ENCODE results near the gene LPCAT3.
A peak's percentile ranks its signal among the peaks of the same experiment; 100 is the strongest.
"Not testable (repeated sequence)": the region's sequence is repeated elsewhere in the genome, so short reads cannot be mapped to it uniquely, and the experiment has no call there.

Gene LPCAT3

GRCh38 chr12:7018350-7019042 lies at the start of gene LPCAT3:
TSS of gene LPCAT3 (minus strand) at chr12:7018476. CDS start at chr12:7018424, 52 bp downstream.
- peak; percentile 35 for DNase-seq

GRCh38 chr12:7067096-7067495 lies 48.8 kb upstream of the LPCAT3 start:
- no peak for DNase-seq

- DNase-seq: no peak
Observed at GRCh38 chr12:7066596-7066995, 48.3 kb upstream of the LPCAT3 start.

- no peak for DNase-seq
Observed at GRCh38 chr12:7065073-7065623, 46.9 kb upstream of the LPCAT3 start.

GRCh38 chr12:7064516-7064915 lies 46.2 kb upstream of the LPCAT3 start:
- no peak for DNase-seq

- no peak for DNase-seq
Observed at GRCh38 chr12:7061596-7061995, 43.3 kb upstream of the LPCAT3 start.

- DNase-seq: no peak
Observed at GRCh38 chr12:7061138-7061537, 42.9 kb upstream of the LPCAT3 start.

- DNase-seq: no peak
Observed at GRCh38 chr12:7060353-7060954, 42.2 kb upstream of the LPCAT3 start, which contains the start of gene C1S. TSS of gene C1S (plus strand) at chr12:7060718. CDS start at chr12:7061913, 1,195 bp downstream.

GRCh38 chr12:7059780-7060179 lies 41.5 kb upstream of the LPCAT3 start:
- no peak for DNase-seq

- no peak for DNase-seq
Observed at GRCh38 chr12:7058850-7059395, 40.6 kb upstream of the LPCAT3 start.

- DNase-seq: no peak
Observed at GRCh38 chr12:7058163-7058845, 40.0 kb upstream of the LPCAT3 start.

GRCh38 chr12:7055736-7056135 lies 37.5 kb upstream of the LPCAT3 start:
- not testable (repeated sequence) for DNase-seq

- DNase-seq: no peak
Observed at GRCh38 chr12:7054925-7055324, 36.6 kb upstream of the LPCAT3 start.

- not testable (repeated sequence) for DNase-seq
Observed at GRCh38 chr12:7049973-7050372, 31.7 kb upstream of the LPCAT3 start.

GRCh38 chr12:7049445-7049951 lies 31.2 kb upstream of the LPCAT3 start:
- not testable (repeated sequence) for DNase-seq

- DNase-seq: no peak
Observed at GRCh38 chr12:7047306-7047705, 29.0 kb upstream of the LPCAT3 start.

- DNase-seq: no peak
Observed at GRCh38 chr12:7046383-7047105, 28.3 kb upstream of the LPCAT3 start.

- no peak for DNase-seq
Observed at GRCh38 chr12:7045913-7046312, 27.6 kb upstream of the LPCAT3 start.

- DNase-seq: no peak
Observed at GRCh38 chr12:7042842-7043241, 24.6 kb upstream of the LPCAT3 start.

- DNase-seq: no peak
Observed at GRCh38 chr12:7039403-7039802, 21.1 kb upstream of the LPCAT3 start.

- no peak for DNase-seq
Observed at GRCh38 chr12:7038591-7038990, 20.3 kb upstream of the LPCAT3 start.

GRCh38 chr12:7037411-7037810 lies 19.1 kb upstream of the LPCAT3 start:
- DNase-seq: not testable (repeated sequence)

Measured in SHP77 treated with DMSO at 0.1 percent for 48 hours (cell line).